ENCODE measurements around the gene AXDND1.
"Not testable (repeated sequence)": the region's sequence is repeated elsewhere in the genome, so short reads cannot be mapped to it uniquely, and the experiment has no call there.

Gene AXDND1

GRCh38 chr1:179365342-179366092 is at the start of gene AXDND1:
AXDND1 (plus strand) TSS chr1:179365971; CDS start chr1:179366510, 539 bp downstream.
- DNase-seq (ENCODE audit: low spot score): peak; percentile 91

GRCh38 chr1:179318491-179318890 is 47.3 kb upstream of the AXDND1 start:
- no peak for DNase-seq (ENCODE audit: low spot score)

- DNase-seq (ENCODE audit: low spot score): no peak
Measured at GRCh38 chr1:179321533-179322216, 44.1 kb upstream of the AXDND1 start.

GRCh38 chr1:179322557-179322956 is 43.2 kb upstream of the AXDND1 start:
- no peak for DNase-seq (ENCODE audit: low spot score)

- DNase-seq (ENCODE audit: low spot score): no peak
Measured at GRCh38 chr1:179323436-179323835, 42.3 kb upstream of the AXDND1 start.

GRCh38 chr1:179325836-179326235 is 39.9 kb upstream of the AXDND1 start:
- DNase-seq (ENCODE audit: low spot score): no peak

GRCh38 chr1:179326746-179327145 is 39.0 kb upstream of the AXDND1 start:
- DNase-seq (ENCODE audit: low spot score): no peak

- no peak for DNase-seq (ENCODE audit: low spot score)
Measured at GRCh38 chr1:179327196-179327595, 38.6 kb upstream of the AXDND1 start.

- no peak for DNase-seq (ENCODE audit: low spot score)
Measured at GRCh38 chr1:179327679-179328078, 38.1 kb upstream of the AXDND1 start.

- no peak for DNase-seq (ENCODE audit: low spot score)
Measured at GRCh38 chr1:179329862-179330261, 35.9 kb upstream of the AXDND1 start.

- DNase-seq (ENCODE audit: low spot score): no peak
Measured at GRCh38 chr1:179334440-179334839, 31.3 kb upstream of the AXDND1 start.

GRCh38 chr1:179337288-179337687 is 28.5 kb upstream of the AXDND1 start:
- no peak for DNase-seq (ENCODE audit: low spot score)

GRCh38 chr1:179337942-179338560 is 27.7 kb upstream of the AXDND1 start:
- no peak for DNase-seq (ENCODE audit: low spot score)

GRCh38 chr1:179340918-179341317 is 24.9 kb upstream of the AXDND1 start:
- DNase-seq (ENCODE audit: low spot score): no peak

- DNase-seq (ENCODE audit: low spot score): no peak
Measured at GRCh38 chr1:179341943-179342547, 23.7 kb upstream of the AXDND1 start.

- DNase-seq (ENCODE audit: low spot score): no peak
Measured at GRCh38 chr1:179342740-179343404, 22.9 kb upstream of the AXDND1 start.

GRCh38 chr1:179351281-179351680 is 14.5 kb upstream of the AXDND1 start:
- DNase-seq (ENCODE audit: low spot score): no peak

- DNase-seq (ENCODE audit: low spot score): no peak
Measured at GRCh38 chr1:179352236-179352635, 13.5 kb upstream of the AXDND1 start.

GRCh38 chr1:179353546-179353945 is 12.2 kb upstream of the AXDND1 start:
- no peak for DNase-seq (ENCODE audit: low spot score)

GRCh38 chr1:179361631-179362030 is 4.1 kb upstream of the AXDND1 start:
- DNase-seq (ENCODE audit: low spot score): not testable (repeated sequence)

GRCh38 chr1:179366093-179366800 is 476 bp downstream of the AXDND1 start:
- DNase-seq (ENCODE audit: low spot score): no peak
